CD8-positive, alpha-beta memory T cell (primary cell): Measurements from ENCODE around the gene GATA3. TPM values are rescaled to one million over a fixed set of nuclear protein-coding genes. Genes with fewer than 3 reads are reported as not detected.
A peak's percentile ranks its signal among the peaks of the same experiment; 100 is the strongest.

Experiments used
- CTCF ChIA-PET: fragments of 350-600 bp; sonication (Branson Sonifier 250); formaldehyde crosslinking; loops from one replicate; lab custom pipeline; 2021; ENCODE audit warnings: antibody characterized with exemption; lab: Charles Lee
- POLR2A ChIA-PET: fragments of 350-600 bp; sonication (Branson Sonifier 250); formaldehyde crosslinking; loops from one replicate; lab custom pipeline; 2021; ENCODE audit warnings: antibody characterized with exemption; lab: Charles Lee
- DNase-seq, 5 donors: peaks; one replicate each; pipeline versions ENCODE4 v3.0.0 to v3.0.0-alpha.2; 2020 to 2022; ENCODE audit warnings: mixed read lengths in 1 of 5
- H3K27ac ChIP-seq: one replicate; pipeline ENCODE4 v1.7.0; 2013; ENCODE audit warnings: low read depth, mild to moderate bottlenecking, low read length, moderate library complexity
- H3K27me3 ChIP-seq: 2 replicates; pipeline ENCODE4 v1.7.0; 2013; ENCODE audit warnings: low read length, mild to moderate bottlenecking; ENCODE audit not compliant: insufficient read depth, poor library complexity, severe bottlenecking
- H3K36me3 ChIP-seq: 2 replicates; pipeline ENCODE4 v1.7.0; 2013; ENCODE audit warnings: mild to moderate bottlenecking, low read length, moderate library complexity; ENCODE audit not compliant: insufficient read depth
- H3K4me1 ChIP-seq: 2 replicates; pipeline ENCODE4 v1.7.0; 2013; ENCODE audit warnings: mild to moderate bottlenecking, low read length, moderate library complexity; ENCODE audit not compliant: insufficient read depth
- H3K4me3 ChIP-seq: 2 replicates; pipeline ENCODE4 v1.7.0; 2013; ENCODE audit warnings: mild to moderate bottlenecking, low read length
- H3K9me3 ChIP-seq: 2 replicates; pipeline ENCODE4 v1.7.0; 2013; ENCODE audit warnings: mild to moderate bottlenecking, low read length
- H3K27ac Mint-ChIP-seq, 8 donors: one replicate each; pipeline ENCODE4 v1.8.0; 2020 to 2021; ENCODE audit warnings: mixed read lengths in 8 of 8, mild to moderate bottlenecking in 6 of 8, inconsistent platforms in 3 of 8, moderate library complexity in 3 of 8
- H3K27me3 Mint-ChIP-seq, 2 donors: one replicate each; pipeline ENCODE4 v1.8.0; 2020 to 2021; ENCODE audit warnings: mixed read lengths in 2 of 2, mild to moderate bottlenecking in 1 of 2, moderate library complexity in 1 of 2
- H3K36me3 Mint-ChIP-seq, 3 donors: one replicate each; pipeline ENCODE4 v1.8.0; 2020 to 2021; ENCODE audit warnings: mixed read lengths in 3 of 3, inconsistent platforms in 1 of 3, mild to moderate bottlenecking in 1 of 3
- H3K4me1 Mint-ChIP-seq, 3 donors: one replicate each; pipeline ENCODE4 v1.8.0; 2020 to 2021; ENCODE audit warnings: mixed read lengths in 3 of 3, inconsistent platforms in 1 of 3, mild to moderate bottlenecking in 1 of 3
- H3K4me3 Mint-ChIP-seq, 7 donors: one replicate each; pipeline ENCODE4 v1.8.0; 2020 to 2021; ENCODE audit warnings: mixed read lengths in 7 of 7, mild to moderate bottlenecking in 6 of 7, moderate library complexity in 4 of 7, inconsistent platforms in 2 of 7
- H3K9me3 Mint-ChIP-seq, 5 donors: one replicate each; pipeline ENCODE4 v1.8.0; 2020 to 2022; ENCODE audit warnings: mixed read lengths in 5 of 5, mild to moderate bottlenecking in 3 of 5, moderate library complexity in 2 of 5, inconsistent platforms in 1 of 5
- polyA plus RNA-seq: library from polyadenylated mRNA; unstranded; fragments of 300-500 nt; fragmentation: Illumina TruSeq; gene quantifications from one replicate; pipeline ENCODE4 v1.2.3, GENCODE V29; 2021
- total RNA-seq, 2 experiments: library from RNA; stranded (reverse); gene quantifications; one replicate each; pipeline ENCODE4 v1.2.3, GENCODE V29; 2021

Gene GATA3
- total and polyA plus RNA-seq, 3 experiments from 2014 or later, result 48.9 to 58.6 (median 53.3) TPM

DNA sequence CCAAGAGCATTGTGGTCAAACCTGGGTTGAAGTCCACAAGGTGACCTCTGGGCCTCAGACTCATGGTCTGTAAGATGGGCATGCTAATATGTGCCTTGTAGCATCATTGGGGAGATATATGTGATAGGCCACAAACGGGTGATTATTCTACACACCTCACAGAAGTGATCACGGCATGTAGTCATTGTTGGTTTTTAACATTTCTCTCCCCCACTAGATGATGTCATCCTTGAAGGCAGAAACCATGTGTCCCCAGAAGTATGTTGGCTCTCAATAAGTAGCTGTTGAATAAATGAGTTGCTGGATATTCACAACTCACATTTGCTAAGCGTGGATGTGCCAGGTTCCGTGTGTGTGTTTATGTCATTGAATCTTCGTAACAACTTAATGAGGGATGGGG, 42.4 kb downstream of the GATA3 start:
- CTCF ChIA-PET, result no interaction called here
- peaks cover 0 to 11% (median 4%) of the 10 kb centered on the region in 3 donors for H3K36me3 Mint-ChIP-seq
- H3K4me3 Mint-ChIP-seq, result no peak overlapping the region
- peak overlapping the region in 1 of 8 donors; percentile 10 for H3K27ac Mint-ChIP-seq
- no peak for DNase-seq
- H3K27me3 ChIP-seq, result no peaks in the 10 kb centered on the region
- POLR2A ChIA-PET, result no interaction called here
- H3K9me3 Mint-ChIP-seq, result no peaks in the 10 kb centered on the region
- no peaks in the 10 kb centered on the region for H3K4me1 ChIP-seq
- no peak overlapping the region for H3K4me3 ChIP-seq
- no peaks in the 10 kb centered on the region for H3K36me3 ChIP-seq
- H3K4me1 Mint-ChIP-seq, result peaks cover 6 to 11% (median 8%) of the 10 kb centered on the region in 3 donors
- no peak overlapping the region for H3K27ac ChIP-seq
- H3K27me3 Mint-ChIP-seq, result no peaks in the 10 kb centered on the region
- no peaks in the 10 kb centered on the region for H3K9me3 ChIP-seq

- no peaks in the 10 kb centered on the region for H3K27me3 ChIP-seq
- H3K4me3 ChIP-seq, result no peak overlapping the region
- H3K4me1 ChIP-seq, result no peaks in the 10 kb centered on the region
- Mint-ChIP-seq H3K27ac (no peak overlapping the region), H3K36me3 (peaks cover 0 to 6% (median 4%) of the 10 kb centered on the region in 3 donors), H3K9me3 (no peaks in the 10 kb centered on the region), H3K4me3 (no peak overlapping the region), H3K27me3 (no peaks in the 10 kb centered on the region), H3K4me1 (peaks cover 7 to 19% (median 10%) of the 10 kb centered on the region in 3 donors)
- DNase-seq, result no peak
- ChIA-PET POLR2A (no interaction called here), CTCF (no interaction called here)
- no peaks in the 10 kb centered on the region for H3K9me3 ChIP-seq
- no peak overlapping the region for H3K27ac ChIP-seq
- H3K36me3 ChIP-seq, result no peaks in the 10 kb centered on the region
Observed at GRCh38 chr10:8100366-8100765, 45.9 kb downstream of the GATA3 start.

- Histone ChIP-seq H3K9me3 (no peaks in the 10 kb centered on the region), H3K27ac (no peak overlapping the region), H3K4me1 (no peaks in the 10 kb centered on the region), H3K27me3 (no peaks in the 10 kb centered on the region), H3K4me3 (no peak overlapping the region), H3K36me3 (no peaks in the 10 kb centered on the region)
- Mint-ChIP-seq H3K36me3 (peaks cover 0 to 4% (median 2%) of the 10 kb centered on the region in 3 donors), H3K4me1 (peaks cover 4 to 13% (median 5%) of the 10 kb centered on the region in 3 donors), H3K4me3 (peak overlapping the region in 2 of 7 donors; percentile 38 to 68), H3K27me3 (no peaks in the 10 kb centered on the region), H3K27ac (peak overlapping the region in 2 of 8 donors; percentile 40 to 56), H3K9me3 (no peaks in the 10 kb centered on the region)
- ChIA-PET POLR2A (no interaction called here), CTCF (interaction anchor here (1.5 kb wide), 1 partner anchor 22 kb away, joined by 4 read pairs; no protein-coding TSS in a partner anchor)
- no peak for DNase-seq
Observed at GRCh38 chr10:8102708-8103401, 48.4 kb downstream of the GATA3 start.

DNA sequence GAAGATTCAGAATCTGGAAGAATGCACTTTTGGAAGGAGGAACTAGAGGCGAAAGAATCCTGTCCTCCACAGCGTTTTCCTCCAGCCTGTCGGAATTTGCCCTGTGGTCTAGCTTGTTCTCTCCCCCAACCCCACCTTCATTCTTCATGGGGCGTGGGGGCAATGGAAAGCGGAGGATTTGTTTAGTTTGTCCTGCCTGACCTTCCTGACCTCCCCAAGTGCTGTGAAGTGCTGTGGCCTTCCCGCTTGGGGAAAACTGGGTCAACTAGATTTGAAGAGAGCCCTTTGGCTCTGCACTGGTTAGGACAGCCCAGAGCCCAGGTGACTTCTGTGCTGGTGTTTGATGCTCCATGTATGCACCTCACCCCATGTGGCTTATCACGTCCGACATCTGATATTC, 49.1 kb downstream of the GATA3 start:
- Histone ChIP-seq H3K27ac (no peak overlapping the region), H3K9me3 (no peaks in the 10 kb centered on the region), H3K36me3 (no peaks in the 10 kb centered on the region), H3K4me1 (no peaks in the 10 kb centered on the region), H3K4me3 (no peak overlapping the region), H3K27me3 (no peaks in the 10 kb centered on the region)
- no peak for DNase-seq
- Mint-ChIP-seq H3K36me3 (no peaks in the 10 kb centered on the region), H3K4me1 (peaks cover 4 to 13% (median 5%) of the 10 kb centered on the region in 3 donors), H3K4me3 (no peak overlapping the region), H3K9me3 (no peaks in the 10 kb centered on the region), H3K27me3 (no peaks in the 10 kb centered on the region), H3K27ac (peak overlapping the region in 1 of 8 donors; percentile 52)
- CTCF ChIA-PET, result no interaction called here
- POLR2A ChIA-PET, result no interaction called here

GRCh38 chr10:8104005-8104404, 49.5 kb downstream of the GATA3 start:
- no peaks in the 10 kb centered on the region for H3K36me3 ChIP-seq
- CTCF ChIA-PET, result no interaction called here
- H3K9me3 Mint-ChIP-seq, result no peaks in the 10 kb centered on the region
- no peak overlapping the region for H3K27ac ChIP-seq
- no peaks in the 10 kb centered on the region for H3K27me3 ChIP-seq
- no peak overlapping the region for H3K4me3 Mint-ChIP-seq
- POLR2A ChIA-PET, result no interaction called here
- H3K9me3 ChIP-seq, result no peaks in the 10 kb centered on the region
- no peaks in the 10 kb centered on the region for H3K4me1 ChIP-seq
- no peaks in the 10 kb centered on the region for H3K36me3 Mint-ChIP-seq
- H3K27me3 Mint-ChIP-seq, result no peaks in the 10 kb centered on the region
- peaks cover 4 to 13% (median 5%) of the 10 kb centered on the region in 3 donors for H3K4me1 Mint-ChIP-seq
- H3K4me3 ChIP-seq, result no peak overlapping the region
- H3K27ac Mint-ChIP-seq, result peak overlapping the region in 2 of 8 donors; percentile 7 to 52
- no peak for DNase-seq

DNA sequence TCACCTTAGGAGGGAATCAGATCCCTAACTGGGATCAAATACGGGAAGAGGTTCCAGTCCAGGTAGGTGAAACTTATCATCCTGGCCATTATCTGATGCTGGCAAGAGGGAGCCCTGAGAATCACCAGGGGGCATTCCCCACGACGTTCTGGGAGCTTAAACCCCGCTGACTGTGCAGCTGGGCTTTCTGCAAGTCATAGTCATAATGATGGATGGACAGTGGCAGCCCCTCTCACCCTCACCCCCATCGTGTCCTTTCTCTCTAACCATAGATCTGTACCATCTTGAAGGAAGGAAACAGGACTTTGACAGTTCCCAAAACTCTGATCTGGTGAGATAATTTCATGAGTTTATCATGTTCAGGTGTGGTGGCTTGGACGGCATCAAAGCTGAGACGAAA, 50.2 kb downstream of the GATA3 start:
- Mint-ChIP-seq H3K4me1 (peaks cover 4 to 13% (median 5%) of the 10 kb centered on the region in 3 donors), H3K36me3 (peaks cover 0 to 1% (median 0%) of the 10 kb centered on the region in 3 donors), H3K4me3 (no peak overlapping the region), H3K9me3 (no peaks in the 10 kb centered on the region), H3K27me3 (no peaks in the 10 kb centered on the region), H3K27ac (peak overlapping the region in 1 of 8 donors; percentile 11)
- Histone ChIP-seq H3K36me3 (no peaks in the 10 kb centered on the region), H3K4me1 (no peaks in the 10 kb centered on the region), H3K27ac (no peak overlapping the region), H3K27me3 (no peaks in the 10 kb centered on the region), H3K9me3 (no peaks in the 10 kb centered on the region), H3K4me3 (no peak overlapping the region)
- DNase-seq, result no peak
- POLR2A ChIA-PET, result interaction anchor here (0.7 kb wide), 1 partner anchor 694 kb away, joined by 3 read pairs; the partner anchor contains the start of gene SFMBT2
- CTCF ChIA-PET, result no interaction called here

GRCh38 chr10:8105932-8106331, 51.4 kb downstream of the GATA3 start:
- no peak overlapping the region for H3K27ac ChIP-seq
- no peaks in the 10 kb centered on the region for H3K4me1 ChIP-seq
- ChIA-PET POLR2A (no interaction called here), CTCF (no interaction called here)
- no peaks in the 10 kb centered on the region for H3K9me3 ChIP-seq
- no peaks in the 10 kb centered on the region for H3K27me3 ChIP-seq
- Mint-ChIP-seq H3K27me3 (no peaks in the 10 kb centered on the region), H3K36me3 (peaks cover 0 to 1% (median 0%) of the 10 kb centered on the region in 3 donors), H3K4me1 (peaks cover 4 to 13% (median 5%) of the 10 kb centered on the region in 3 donors), H3K9me3 (no peaks in the 10 kb centered on the region), H3K4me3 (no peak overlapping the region), H3K27ac (no peak overlapping the region)
- H3K36me3 ChIP-seq, result no peaks in the 10 kb centered on the region
- no peak for DNase-seq
- H3K4me3 ChIP-seq, result no peak overlapping the region

DNA sequence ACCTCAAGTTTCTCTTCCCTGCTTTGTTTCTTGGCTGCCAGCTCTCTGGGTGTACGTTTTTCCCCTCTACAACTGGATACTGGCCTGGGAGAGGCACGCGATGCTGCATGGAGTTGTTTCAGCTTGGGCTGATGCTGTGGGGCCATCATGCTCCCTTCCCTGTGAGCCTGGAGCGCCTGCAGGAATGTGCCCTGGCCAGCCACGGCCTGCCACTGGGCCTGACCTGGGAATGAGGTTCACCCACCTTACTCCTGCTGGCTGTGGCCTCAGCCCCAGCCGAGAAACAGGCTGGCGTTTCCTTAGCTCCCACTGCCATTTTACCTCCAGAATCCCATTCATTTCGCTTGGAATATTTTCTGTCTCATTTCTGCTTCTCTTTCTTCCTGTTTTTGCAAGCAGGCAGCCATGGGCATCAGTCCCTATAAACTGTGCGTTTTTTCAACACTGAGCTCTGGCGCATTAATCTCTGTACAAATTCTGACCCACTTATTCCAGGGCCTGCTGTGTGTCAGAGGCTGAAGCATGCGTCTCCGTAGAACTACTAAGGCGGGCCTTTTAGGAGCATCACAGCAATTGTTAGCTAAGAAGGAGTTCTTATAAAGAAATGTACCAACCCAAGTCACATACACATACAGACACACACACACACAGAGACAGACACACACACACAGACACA, 57.9 kb downstream of the GATA3 start:
- no peaks in the 10 kb centered on the region for H3K9me3 Mint-ChIP-seq
- no peak overlapping the region for H3K27ac ChIP-seq
- H3K36me3 Mint-ChIP-seq, result peaks cover 0 to 3% (median 0%) of the 10 kb centered on the region in 3 donors
- no peak overlapping the region for H3K27ac Mint-ChIP-seq
- H3K4me1 Mint-ChIP-seq, result no peaks in the 10 kb centered on the region
- no peak overlapping the region for H3K4me3 Mint-ChIP-seq
- no peak overlapping the region for H3K4me3 ChIP-seq
- POLR2A ChIA-PET, result no interaction called here
- no peaks in the 10 kb centered on the region for H3K9me3 ChIP-seq
- H3K27me3 ChIP-seq, result no peaks in the 10 kb centered on the region
- H3K36me3 ChIP-seq, result no peaks in the 10 kb centered on the region
- CTCF ChIA-PET, result no interaction called here
- DNase-seq, result no peak
- H3K27me3 Mint-ChIP-seq, result no peaks in the 10 kb centered on the region
- H3K4me1 ChIP-seq, result no peaks in the 10 kb centered on the region
